HEK293T (cell line): ENCODE results near the gene CHST11.

Experiments used
- CTBP1 ChIP-seq: fragments of 450-650 bp; IDR thresholded peaks from 2 replicates; pipeline ENCODE4 v1.6.1; 2016; ENCODE audit warnings: borderline replicate concordance
- FOXA1 ChIP-seq: fragments of 450-650 bp; IDR thresholded peaks from 2 replicates; pipeline ENCODE4 v1.6.1; 2016; ENCODE audit warnings: mild to moderate bottlenecking
- FOXK2 ChIP-seq: fragments of 450-650 bp; IDR thresholded peaks from 2 replicates; pipeline ENCODE4 v1.6.1; 2016; ENCODE audit warnings: mild to moderate bottlenecking
- FOXM1 ChIP-seq: fragments of 450-650 bp; IDR thresholded peaks from 2 replicates; pipeline ENCODE4 v1.6.1; 2017; ENCODE audit warnings: mild to moderate bottlenecking, borderline replicate concordance
- HDGF ChIP-seq: fragments of 450-650 bp; IDR thresholded peaks from 2 replicates; pipeline ENCODE4 v1.6.1; 2017; ENCODE audit warnings: antibody characterized with exemption, borderline replicate concordance
- NFRKB ChIP-seq: fragments of 450-650 bp; IDR thresholded peaks from 2 replicates; pipeline ENCODE4 v1.6.1; 2016; ENCODE audit warnings: mild to moderate bottlenecking, moderate library complexity
- PKNOX1 ChIP-seq: fragments of 450-650 bp; IDR thresholded peaks from 2 replicates; pipeline ENCODE4 v1.6.1; 2016
- SP1 ChIP-seq: fragments of 450-650 bp; IDR thresholded peaks from 2 replicates; pipeline ENCODE4 v1.6.1; 2017
- SUZ12 ChIP-seq: fragments of 450-650 bp; IDR thresholded peaks from 2 replicates; pipeline ENCODE4 v1.6.1; 2016; ENCODE audit warnings: mild to moderate bottlenecking

GRCh38 chr12:104526320-104526719 is 69.6 kb downstream of the CHST11 start:
- TF ChIP-seq HDGF (no peak), FOXK2 (no peak), SUZ12 (no peak), PKNOX1 (peak; percentile 93), FOXA1 (no peak), SP1 (no peak), FOXM1 (no peak), NFRKB (no peak), CTBP1 (no peak)
